Peyer's patch (tissue), 4 donors: Measurements from ENCODE around the gene DKK3. TPM values are rescaled to one million over a fixed set of nuclear protein-coding genes. Genes with fewer than 3 reads are reported as not detected.

Experiments
- DNase-seq, 3 donors: peaks; one replicate each; pipeline ENCODE4 v3.0.0-alpha.2; 2017 to 2019
- H3K27ac ChIP-seq, 4 donors: fragments of 200-600 bp; sonication (generic); one replicate each; pipeline ENCODE4 v1.5.1; 2016 to 2019
- H3K27me3 ChIP-seq, 2 donors: fragments of 200-600 bp; sonication (generic); one replicate each; pipeline ENCODE4 v1.5.1; 2019
- H3K36me3 ChIP-seq, 3 donors: fragments of 200-600 bp; sonication (generic); one replicate each; pipeline ENCODE4 v1.5.1; 2016 to 2019
- H3K4me1 ChIP-seq, 4 donors: fragments of 200-600 bp; sonication (generic); one replicate each; pipeline ENCODE4 v1.5.1; 2016 to 2019
- H3K4me3 ChIP-seq, 4 donors: fragments of 200-600 bp; sonication (generic); 1 replicate in 3 of 4; 2 replicates in 1 of 4; pipeline ENCODE4 v1.5.1; 2016 to 2019; ENCODE audit warnings: mild to moderate bottlenecking in 1 of 4
- H3K9me3 ChIP-seq, 4 donors: fragments of 200-600 bp; sonication (generic); one replicate each; pipeline ENCODE4 v1.5.1; 2016 to 2019; ENCODE audit warnings: mild to moderate bottlenecking in 1 of 4
- CTCF ChIP-seq, 6 experiments: fragments of 450-650 bp in 4 of 6; fragments of 200-600 bp in 2 of 6; sonication (generic) in 1 of 6; IDR thresholded peaks; one replicate each; pipeline ENCODE4 v1.5.1; 2017 to 2019; ENCODE audit warnings: antibody characterized with exemption in 6 of 6, mild to moderate bottlenecking in 3 of 6, moderate library complexity in 1 of 6
- POLR2A ChIP-seq, 2 donors: fragments of 450-650 bp; IDR thresholded peaks; one replicate each; pipeline ENCODE4 v1.5.1; 2017; ENCODE audit warnings: antibody characterized with exemption in 2 of 2, mild to moderate bottlenecking in 2 of 2, moderate library complexity in 2 of 2
- total RNA-seq, 4 donors: library from RNA; depleted of rRNA; stranded (reverse); fragments of >200 nt; gene quantifications; one replicate each; pipeline ENCODE4 v1.1.0, GENCODE V29; 2016

The DKK3 gene
- total RNA-seq, 4 donors from 2014 or later: 19.8 to 52.0 (median 26.7) TPM

- TF ChIP-seq POLR2A (IDR thresholded peaks at IDR 0.05): no peak
- no peak for TF ChIP-seq CTCF (IDR thresholded peaks at IDR 0.05)
- peaks cover 0 to 49% (median 0%) of the 10 kb centered on the region in 3 donors for H3K36me3 ChIP-seq
- no peaks in the 10 kb centered on the region for H3K9me3 ChIP-seq
Measured at GRCh38 chr11:11958403-11959231, 49.8 kb downstream of the DKK3 start.

GRCh38 chr11:11956006-11956405 lies 52.4 kb downstream of the DKK3 start:
- TF ChIP-seq CTCF (IDR thresholded peaks at IDR 0.05): no peak
- no peak for TF ChIP-seq POLR2A (IDR thresholded peaks at IDR 0.05)
- DNase-seq: no peak
- Histone ChIP-seq H3K4me1 (no peaks in the 10 kb centered on the region), H3K27ac (no peak overlapping the region), H3K4me3 (no peak overlapping the region), H3K9me3 (no peaks in the 10 kb centered on the region), H3K36me3 (peaks cover 0 to 75% (median 0%) of the 10 kb centered on the region in 3 donors), H3K27me3 (no peaks in the 10 kb centered on the region)

More at GRCh38 chr11:11958403-11959231, 49.8 kb downstream of the DKK3 start:
- H3K27me3 ChIP-seq: no peaks in the 10 kb centered on the region
- no peaks in the 10 kb centered on the region for H3K4me1 ChIP-seq
- H3K27ac ChIP-seq: no peak overlapping the region
- DNase-seq: no peak
- H3K4me3 ChIP-seq: no peak overlapping the region

DNA sequence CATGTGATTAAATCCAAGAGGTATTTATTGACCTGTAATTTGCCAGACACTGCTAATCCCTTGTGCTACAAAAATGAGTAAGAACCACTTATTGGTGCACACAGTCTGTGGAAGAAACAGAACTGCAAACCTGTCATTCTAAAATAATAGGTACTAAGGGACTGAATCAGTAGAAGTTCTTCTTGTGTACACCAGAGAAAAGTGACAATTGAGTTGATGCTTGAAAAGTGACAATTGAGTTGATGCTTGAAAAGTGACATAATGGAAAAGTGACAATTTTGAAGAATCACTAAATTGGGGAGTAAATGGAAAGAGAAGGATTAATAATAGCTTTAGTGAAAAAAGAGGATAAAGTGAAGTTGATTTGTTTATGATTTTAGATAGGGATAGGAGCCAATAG lies 56.4 kb downstream of the DKK3 start:
- H3K36me3 ChIP-seq: peaks cover 0 to 78% (median 0%) of the 10 kb centered on the region in 3 donors
- no peak for TF ChIP-seq POLR2A (IDR thresholded peaks at IDR 0.05)
- H3K9me3 ChIP-seq: no peaks in the 10 kb centered on the region
- H3K27me3 ChIP-seq: no peaks in the 10 kb centered on the region
- H3K4me1 ChIP-seq: no peaks in the 10 kb centered on the region
- no peak overlapping the region for H3K27ac ChIP-seq
- no peak for DNase-seq
- no peak overlapping the region for H3K4me3 ChIP-seq

GRCh38 chr11:11949482-11949881 lies 58.9 kb downstream of the DKK3 start:
- no peak overlapping the region for H3K27ac ChIP-seq
- peaks cover 0 to 58% (median 0%) of the 10 kb centered on the region in 3 donors for H3K36me3 ChIP-seq
- no peak for DNase-seq
- TF ChIP-seq POLR2A (IDR thresholded peaks at IDR 0.05) (no peak), CTCF (IDR thresholded peaks at IDR 0.05) (no peak)
- H3K4me1 ChIP-seq: no peaks in the 10 kb centered on the region
- H3K9me3 ChIP-seq: no peaks in the 10 kb centered on the region
- H3K27me3 ChIP-seq: no peaks in the 10 kb centered on the region
- H3K4me3 ChIP-seq: no peak overlapping the region

- Histone ChIP-seq H3K36me3 (peaks cover 0 to 47% (median 0%) of the 10 kb centered on the region in 3 donors), H3K9me3 (no peaks in the 10 kb centered on the region), H3K27ac (no peak overlapping the region), H3K4me1 (no peaks in the 10 kb centered on the region), H3K27me3 (no peaks in the 10 kb centered on the region), H3K4me3 (no peak overlapping the region)
- no peak for DNase-seq
- TF ChIP-seq CTCF (IDR thresholded peaks at IDR 0.05) (no peak), POLR2A (IDR thresholded peaks at IDR 0.05) (no peak)
Measured at GRCh38 chr11:11948242-11948947, 60.0 kb downstream of the DKK3 start.

DNA sequence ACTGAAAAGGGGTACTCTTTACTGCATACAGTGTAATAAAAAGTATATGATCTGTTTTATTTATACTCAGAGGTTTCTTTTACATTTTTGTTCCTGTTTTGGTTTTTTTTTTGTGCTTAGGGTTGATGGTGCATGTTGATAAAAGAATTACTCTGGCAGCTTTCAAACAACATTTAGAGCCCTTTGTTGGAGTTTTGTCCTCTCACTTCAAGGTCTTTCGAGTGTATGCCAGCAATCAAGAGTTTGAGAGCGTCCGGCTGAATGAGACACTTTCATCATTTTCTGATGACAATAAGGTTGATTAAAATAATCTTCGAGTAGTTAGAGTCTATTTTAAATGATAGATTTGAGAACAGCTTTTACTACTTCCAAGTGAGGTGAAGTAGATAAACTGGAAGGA lies 60.6 kb downstream of the DKK3 start:
- TF ChIP-seq CTCF (IDR thresholded peaks at IDR 0.05) (no peak), POLR2A (IDR thresholded peaks at IDR 0.05) (no peak)
- Histone ChIP-seq H3K36me3 (peaks cover 0 to 45% (median 0%) of the 10 kb centered on the region in 3 donors), H3K4me3 (no peak overlapping the region), H3K9me3 (no peaks in the 10 kb centered on the region), H3K27ac (no peak overlapping the region), H3K27me3 (no peaks in the 10 kb centered on the region), H3K4me1 (no peaks in the 10 kb centered on the region)
- no peak for DNase-seq
